GM12892 (cell line): ENCODE data around the gene PHF13.

Experiments used
- POLR2A ChIP-seq: IDR thresholded peaks from 2 replicates; pipeline ENCODE4 v1.6.1; 2011; ENCODE audit warnings: low read depth, low read length, control low read depth
- POLR2AphosphoS5 ChIP-seq: IDR thresholded peaks from 2 replicates; pipeline ENCODE4 v1.6.1; 2011; ENCODE audit warnings: low read depth, low read length, control low read depth

DNA sequence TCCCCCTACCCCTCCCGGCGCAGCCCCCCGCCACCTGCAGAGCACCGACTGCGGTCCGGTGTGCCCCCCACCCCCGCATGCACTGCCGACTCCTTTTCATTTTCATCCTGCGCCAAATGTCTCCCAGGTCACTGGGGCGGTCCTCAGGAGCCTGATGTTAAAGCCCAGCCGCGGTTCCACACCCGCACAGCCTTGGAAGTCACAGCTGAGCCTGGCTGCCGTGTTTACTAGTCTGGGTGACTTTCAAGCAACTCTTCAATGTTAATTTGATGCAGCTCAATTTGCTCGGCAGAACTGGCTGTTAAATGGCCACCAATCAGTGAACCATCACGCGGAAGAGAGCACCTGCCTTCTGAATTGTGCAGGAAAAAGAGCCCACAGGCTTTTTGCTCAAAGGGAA, 38.4 kb downstream of the PHF13 start:
- no peak for TF ChIP-seq POLR2A
- TF ChIP-seq POLR2AphosphoS5 = no peak
